ENCODE measurements around the gene ACY1. TPM values are rescaled to one million over a fixed set of nuclear protein-coding genes. Genes with fewer than 3 reads are reported as not detected.

ACY1 gene
- total and polyA plus RNA-seq, 7 experiments from 2014 or later = 7.8 to 28.3 (median 12.4) TPM

- no peak for ATAC-seq
- DNase-seq = no peak
- POLR2A ChIA-PET = no interaction called here
- intact Hi-C loops (cut with micrococcal nuclease) = no loop called here
- Histone ChIP-seq H3K9me3 (ENCODE audit: control insufficient read depth in 2 of 3, low read length in 3 of 3) (no peaks in the 10 kb centered on the region), H3K36me3 (ENCODE audit: control insufficient read depth in 2 of 3, insufficient read depth in 3 of 3, low read length in 3 of 3) (no peaks in the 10 kb centered on the region), H3K4me1 (ENCODE audit: control insufficient read depth in 2 of 2, insufficient read depth in 2 of 2, low read length in 2 of 2) (no peaks in the 10 kb centered on the region), H3K27me3 (ENCODE audit: control insufficient read depth in 2 of 2, insufficient read depth in 2 of 2, low read length in 2 of 2) (no peaks in the 10 kb centered on the region), H3K4me3 (ENCODE audit: low read length) (no peak overlapping the region), H3K27ac (ENCODE audit: low read depth, low read length) (no peak overlapping the region)
- peaks cover 0 to 1% (median 0%) of the 10 kb centered on the region in 11 donors for H3K9me3 Mint-ChIP-seq
- CTCF ChIA-PET = no interaction called here
- peak overlapping the region in 1 of 9 donors; percentile 14 for H3K27ac Mint-ChIP-seq
- peaks cover 0 to 5% (median 0%) of the 10 kb centered on the region in 5 donors for H3K27me3 Mint-ChIP-seq
- H3K36me3 Mint-ChIP-seq = no peaks in the 10 kb centered on the region
- no peak overlapping the region for H3K4me3 Mint-ChIP-seq
- peaks cover 0 to 6% (median 0%) of the 10 kb centered on the region in 7 donors for H3K4me1 Mint-ChIP-seq
Observed at GRCh38 chr3:52023101-52023770, 39.9 kb downstream of the ACY1 start.

GRCh38 chr3:52023860-52024764 lies 40.8 kb downstream of the ACY1 start:
- CTCF ChIA-PET = no interaction called here
- H3K27ac Mint-ChIP-seq = peak overlapping the region in 1 of 9 donors; percentile 13

GRCh38 chr3:52024765-52025452 lies 41.6 kb downstream of the ACY1 start:
- Mint-ChIP-seq H3K9me3 (peaks cover 0 to 1% (median 0%) of the 10 kb centered on the region in 11 donors), H3K36me3 (no peaks in the 10 kb centered on the region), H3K27ac (peak overlapping the region in 2 of 9 donors; percentile 29 to 56), H3K27me3 (peaks cover 0 to 5% (median 0%) of the 10 kb centered on the region in 5 donors), H3K4me1 (peaks cover 0 to 6% (median 0%) of the 10 kb centered on the region in 7 donors), H3K4me3 (no peak overlapping the region)
- DNase-seq (no peak), ATAC-seq (no peak)
- intact Hi-C loops (cut with micrococcal nuclease) = no loop called here
- Histone ChIP-seq H3K36me3 (ENCODE audit: control insufficient read depth in 2 of 3, insufficient read depth in 3 of 3, low read length in 3 of 3) (no peaks in the 10 kb centered on the region), H3K27ac (ENCODE audit: low read depth, low read length) (no peak overlapping the region), H3K27me3 (ENCODE audit: control insufficient read depth in 2 of 2, insufficient read depth in 2 of 2, low read length in 2 of 2) (no peaks in the 10 kb centered on the region), H3K4me1 (ENCODE audit: control insufficient read depth in 2 of 2, insufficient read depth in 2 of 2, low read length in 2 of 2) (no peaks in the 10 kb centered on the region), H3K4me3 (ENCODE audit: low read length) (no peak overlapping the region), H3K9me3 (ENCODE audit: control insufficient read depth in 2 of 3, low read length in 3 of 3) (no peaks in the 10 kb centered on the region)
- CTCF ChIA-PET = no interaction called here
- POLR2A ChIA-PET = no interaction called here

More at GRCh38 chr3:52023860-52024764, 40.8 kb downstream of the ACY1 start:
- Mint-ChIP-seq H3K4me1 (peaks cover 0 to 6% (median 0%) of the 10 kb centered on the region in 7 donors), H3K27me3 (peaks cover 0 to 5% (median 0%) of the 10 kb centered on the region in 5 donors), H3K4me3 (no peak overlapping the region), H3K36me3 (no peaks in the 10 kb centered on the region), H3K9me3 (peaks cover 0 to 1% (median 0%) of the 10 kb centered on the region in 11 donors)
- no peaks in the 10 kb centered on the region for H3K27me3 ChIP-seq (ENCODE audit: control insufficient read depth in 2 of 2, insufficient read depth in 2 of 2, low read length in 2 of 2)
- DNase-seq = no peak
- no peaks in the 10 kb centered on the region for H3K36me3 ChIP-seq (ENCODE audit: control insufficient read depth in 2 of 3, insufficient read depth in 3 of 3, low read length in 3 of 3)
- intact Hi-C loops (cut with micrococcal nuclease) = no loop called here
- no peak overlapping the region for H3K27ac ChIP-seq (ENCODE audit: low read depth, low read length)
- H3K9me3 ChIP-seq (ENCODE audit: control insufficient read depth in 2 of 3, low read length in 3 of 3) = no peaks in the 10 kb centered on the region
- no peak for ATAC-seq
- POLR2A ChIA-PET = no interaction called here
- H3K4me3 ChIP-seq (ENCODE audit: low read length) = no peak overlapping the region
- H3K4me1 ChIP-seq (ENCODE audit: control insufficient read depth in 2 of 2, insufficient read depth in 2 of 2, low read length in 2 of 2) = no peaks in the 10 kb centered on the region

- Mint-ChIP-seq H3K4me3 (no peak overlapping the region), H3K4me1 (peaks cover 0 to 6% (median 0%) of the 10 kb centered on the region in 7 donors), H3K27ac (peak overlapping the region in 1 of 9 donors; percentile 29), H3K9me3 (peaks cover 0 to 1% (median 0%) of the 10 kb centered on the region in 11 donors), H3K27me3 (peaks cover 0 to 5% (median 0%) of the 10 kb centered on the region in 5 donors), H3K36me3 (no peaks in the 10 kb centered on the region)
- DNase-seq = no peak
- no peak for ATAC-seq
- POLR2A ChIA-PET = no interaction called here
- Histone ChIP-seq H3K27ac (ENCODE audit: low read depth, low read length) (no peak overlapping the region), H3K27me3 (ENCODE audit: control insufficient read depth in 2 of 2, insufficient read depth in 2 of 2, low read length in 2 of 2) (no peaks in the 10 kb centered on the region), H3K4me3 (ENCODE audit: low read length) (no peak overlapping the region), H3K36me3 (ENCODE audit: control insufficient read depth in 2 of 3, insufficient read depth in 3 of 3, low read length in 3 of 3) (no peaks in the 10 kb centered on the region), H3K9me3 (ENCODE audit: control insufficient read depth in 2 of 3, low read length in 3 of 3) (no peaks in the 10 kb centered on the region), H3K4me1 (ENCODE audit: control insufficient read depth in 2 of 2, insufficient read depth in 2 of 2, low read length in 2 of 2) (no peaks in the 10 kb centered on the region)
- intact Hi-C loops (cut with micrococcal nuclease) = no loop called here
- CTCF ChIA-PET = no interaction called here
Observed at GRCh38 chr3:52025453-52025852, 42.1 kb downstream of the ACY1 start.

- Mint-ChIP-seq H3K4me3 (no peak overlapping the region), H3K27me3 (peaks cover 0 to 5% (median 0%) of the 10 kb centered on the region in 5 donors), H3K4me1 (peaks cover 0 to 6% (median 0%) of the 10 kb centered on the region in 7 donors), H3K27ac (peak overlapping the region in 5 of 9 donors; percentile 12 to 78 (median 20)), H3K9me3 (peaks cover 0 to 1% (median 0%) of the 10 kb centered on the region in 11 donors), H3K36me3 (no peaks in the 10 kb centered on the region)
- ChIA-PET POLR2A (no interaction called here), CTCF (no interaction called here)
- no peak overlapping the region for H3K27ac ChIP-seq (ENCODE audit: low read depth, low read length)
- no peaks in the 10 kb centered on the region for H3K27me3 ChIP-seq (ENCODE audit: control insufficient read depth in 2 of 2, insufficient read depth in 2 of 2, low read length in 2 of 2)
- H3K9me3 ChIP-seq (ENCODE audit: control insufficient read depth in 2 of 3, low read length in 3 of 3) = no peaks in the 10 kb centered on the region
- DNase-seq = no peak
- H3K36me3 ChIP-seq (ENCODE audit: control insufficient read depth in 2 of 3, insufficient read depth in 3 of 3, low read length in 3 of 3) = no peaks in the 10 kb centered on the region
- intact Hi-C loops (cut with micrococcal nuclease) = no loop called here
- no peaks in the 10 kb centered on the region for H3K4me1 ChIP-seq (ENCODE audit: control insufficient read depth in 2 of 2, insufficient read depth in 2 of 2, low read length in 2 of 2)
- no peak overlapping the region for H3K4me3 ChIP-seq (ENCODE audit: low read length)
- ATAC-seq = no peak
Observed at GRCh38 chr3:52026041-52026440, 42.7 kb downstream of the ACY1 start.

GRCh38 chr3:52028572-52028971 lies 45.2 kb downstream of the ACY1 start:
- Mint-ChIP-seq H3K4me3 (no peak overlapping the region), H3K27ac (no peak overlapping the region), H3K36me3 (no peaks in the 10 kb centered on the region), H3K4me1 (no peaks in the 10 kb centered on the region), H3K9me3 (peaks cover 0 to 1% (median 0%) of the 10 kb centered on the region in 11 donors), H3K27me3 (peaks cover 0 to 5% (median 0%) of the 10 kb centered on the region in 5 donors)
- intact Hi-C loops (cut with micrococcal nuclease) = no loop called here
- Histone ChIP-seq H3K4me1 (ENCODE audit: control insufficient read depth in 2 of 2, insufficient read depth in 2 of 2, low read length in 2 of 2) (no peaks in the 10 kb centered on the region), H3K9me3 (ENCODE audit: control insufficient read depth in 2 of 3, low read length in 3 of 3) (no peaks in the 10 kb centered on the region), H3K27ac (ENCODE audit: low read depth, low read length) (no peak overlapping the region), H3K36me3 (ENCODE audit: control insufficient read depth in 2 of 3, insufficient read depth in 3 of 3, low read length in 3 of 3) (no peaks in the 10 kb centered on the region), H3K4me3 (ENCODE audit: low read length) (no peak overlapping the region), H3K27me3 (ENCODE audit: control insufficient read depth in 2 of 2, insufficient read depth in 2 of 2, low read length in 2 of 2) (no peaks in the 10 kb centered on the region)
- POLR2A ChIA-PET = no interaction called here
- DNase-seq (no peak), ATAC-seq (no peak)
- CTCF ChIA-PET = no interaction called here

All from naive thymus-derived CD4-positive, alpha-beta T cell (primary cell).